KMS-11 (cell line): ENCODE results near the gene SCN3A.
A peak's percentile ranks its signal among the peaks of the same experiment; 100 is the strongest.

Source experiments
- H2AFZ ChIP-seq: fragments of 200-600 bp; sonication (generic); 2 replicates; pipeline ENCODE4 v1.6.1; 2016; ENCODE audit warnings: antibody characterized with exemption, mixed run types, low read depth
- H3K27ac ChIP-seq: fragments of 200-600 bp; sonication (generic); 2 replicates; pipeline ENCODE4 v1.6.1; 2016; ENCODE audit warnings: mild to moderate bottlenecking, mixed run types
- H3K27me3 ChIP-seq: fragments of 200-600 bp; sonication (generic); 2 replicates; pipeline ENCODE4 v1.6.1; 2017; ENCODE audit warnings: mild to moderate bottlenecking, low read depth, mixed run types, moderate library complexity; ENCODE audit not compliant: insufficient read depth
- H3K36me3 ChIP-seq: fragments of 200-600 bp; sonication (generic); 2 replicates; pipeline ENCODE4 v1.6.1; 2017; ENCODE audit warnings: mild to moderate bottlenecking, mixed run types; ENCODE audit not compliant: insufficient read depth
- H3K4me1 ChIP-seq: fragments of 200-600 bp; sonication (generic); 2 replicates; pipeline ENCODE4 v1.6.1; 2016; ENCODE audit warnings: mild to moderate bottlenecking, low read depth, mixed run types; ENCODE audit not compliant: poor library complexity, severe bottlenecking
- H3K4me2 ChIP-seq: fragments of 200-600 bp; sonication (generic); 2 replicates; pipeline ENCODE4 v1.7.0; 2016; ENCODE audit warnings: mild to moderate bottlenecking, mixed run types
- H3K4me3 ChIP-seq: fragments of 200-600 bp; sonication (generic); IDR thresholded peaks from 2 replicates; pipeline ENCODE4 v1.6.1; 2017; ENCODE audit warnings: low read depth, low read length, mixed read lengths; ENCODE audit not compliant: insufficient read depth
- H3K79me2 ChIP-seq: fragments of 200-600 bp; sonication (generic); 2 replicates; pipeline ENCODE4 v1.6.1; 2016; ENCODE audit warnings: low read depth, mixed run types; ENCODE audit not compliant: insufficient read depth
- H3K9ac ChIP-seq: fragments of 200-600 bp; sonication (generic); 2 replicates; pipeline ENCODE4 v1.6.1; 2016; ENCODE audit warnings: mild to moderate bottlenecking, mixed run types
- H4K20me1 ChIP-seq: fragments of 200-600 bp; sonication (generic); 2 replicates; pipeline ENCODE4 v1.6.1; 2016; ENCODE audit warnings: mild to moderate bottlenecking, mixed run types; ENCODE audit not compliant: insufficient read depth
- CTCF ChIP-seq: fragments of 200-600 bp; sonication (generic); conservative IDR thresholded peaks from 2 replicates; pipeline ENCODE4 v1.6.1; 2017; ENCODE audit warnings: low read depth, mild to moderate bottlenecking, antibody characterized with exemption, low read length, moderate library complexity, mixed read lengths

Gene SCN3A

GRCh38 chr2:165245081-165245793, 41.4 kb upstream of the SCN3A start:
- no peak for TF ChIP-seq CTCF

GRCh38 chr2:165240916-165241315, 37.1 kb upstream of the SCN3A start:
- H2AFZ ChIP-seq, result no peak overlapping the region
- no peak overlapping the region for H3K4me3 ChIP-seq
- TF ChIP-seq CTCF, result no peak
- no peaks in the 10 kb centered on the region for H4K20me1 ChIP-seq
- H3K4me1 ChIP-seq, result no peaks in the 10 kb centered on the region
- no peak overlapping the region for H3K27ac ChIP-seq
- H3K4me2 ChIP-seq, result no peak overlapping the region
- no peaks in the 10 kb centered on the region for H3K79me2 ChIP-seq
- no peaks in the 10 kb centered on the region for H3K27me3 ChIP-seq
- H3K36me3 ChIP-seq, result no peaks in the 10 kb centered on the region
- no peak overlapping the region for H3K9ac ChIP-seq

More at GRCh38 chr2:165245081-165245793, 41.4 kb upstream of the SCN3A start:
- no peak overlapping the region for H3K4me2 ChIP-seq
- no peak overlapping the region for H3K9ac ChIP-seq
- H3K79me2 ChIP-seq, result no peaks in the 10 kb centered on the region
- no peaks in the 10 kb centered on the region for H4K20me1 ChIP-seq
- H3K36me3 ChIP-seq, result no peaks in the 10 kb centered on the region
- no peak overlapping the region for H3K27ac ChIP-seq
- no peaks in the 10 kb centered on the region for H3K27me3 ChIP-seq
- H3K4me1 ChIP-seq, result no peaks in the 10 kb centered on the region
- H3K4me3 ChIP-seq, result no peak overlapping the region
- H2AFZ ChIP-seq, result no peak overlapping the region

- TF ChIP-seq CTCF, result no peak
- H3K27me3 ChIP-seq, result no peaks in the 10 kb centered on the region
- H3K4me2 ChIP-seq, result no peak overlapping the region
- no peaks in the 10 kb centered on the region for H4K20me1 ChIP-seq
- no peaks in the 10 kb centered on the region for H3K79me2 ChIP-seq
- H3K27ac ChIP-seq, result no peak overlapping the region
- no peaks in the 10 kb centered on the region for H3K4me1 ChIP-seq
- H2AFZ ChIP-seq, result no peak overlapping the region
- H3K9ac ChIP-seq, result no peak overlapping the region
- no peaks in the 10 kb centered on the region for H3K36me3 ChIP-seq
- no peak overlapping the region for H3K4me3 ChIP-seq
Observed at GRCh38 chr2:165239856-165240515, 36.1 kb upstream of the SCN3A start.

- peak; percentile 70; the same call in 1 of the 2 replicates for TF ChIP-seq CTCF
- no peaks in the 10 kb centered on the region for H3K36me3 ChIP-seq
- H4K20me1 ChIP-seq, result no peaks in the 10 kb centered on the region
Observed at GRCh38 chr2:165239230-165239629, 35.4 kb upstream of the SCN3A start, which contains the start of gene SCN2A. Gene SCN2A (plus strand): TSS chr2:165239414. CDS start chr2:165295824, 56,410 bp downstream.

More at GRCh38 chr2:165239230-165239629, 35.4 kb upstream of the SCN3A start, which contains the start of gene SCN2A:
- Histone ChIP-seq H3K4me1 (no peaks in the 10 kb centered on the region), H2AFZ (no peak within 1 kb of the TSS), H3K4me3 (no peak within 1 kb of the TSS), H3K4me2 (no peak within 1 kb of the TSS), H3K9ac (no peak within 1 kb of the TSS), H3K79me2 (no peaks in the 10 kb centered on the region), H3K27ac (no peak within 1 kb of the TSS), H3K27me3 (no peaks in the 10 kb centered on the region)
